HG03175 (cell line): ENCODE data around the gene CUBN.

Experiments used
- ATAC-seq: cut with Tn5 transposase; IDR thresholded peaks from one replicate; pipeline ENCODE4 v1.9.1; 2021; ENCODE audit warnings: mild to moderate bottlenecking, moderate library complexity; ENCODE audit not compliant: unreplicated experiment

The CUBN gene

GRCh38 chr10:16960551-16960950, 169.1 kb downstream of the CUBN start:
- no peak for ATAC-seq

GRCh38 chr10:16957038-16957437, 172.6 kb downstream of the CUBN start:
- no peak for ATAC-seq

- no peak for ATAC-seq
Observed at GRCh38 chr10:16954280-16955030, 175.2 kb downstream of the CUBN start.

GRCh38 chr10:16953270-16953669, 176.3 kb downstream of the CUBN start:
- no peak for ATAC-seq

GRCh38 chr10:16952610-16953009, 177.0 kb downstream of the CUBN start:
- ATAC-seq, result no peak

GRCh38 chr10:16952080-16952479, 177.5 kb downstream of the CUBN start:
- ATAC-seq, result no peak

- no peak for ATAC-seq
Observed at GRCh38 chr10:16950656-16951601, 178.7 kb downstream of the CUBN start.

GRCh38 chr10:16949816-16950215, 179.8 kb downstream of the CUBN start:
- no peak for ATAC-seq

- no peak for ATAC-seq
Observed at GRCh38 chr10:16948361-16948760, 181.2 kb downstream of the CUBN start.

- ATAC-seq, result no peak
Observed at GRCh38 chr10:16947069-16947468, 182.5 kb downstream of the CUBN start.

GRCh38 chr10:16945593-16945992, 184.0 kb downstream of the CUBN start:
- no peak for ATAC-seq

- no peak for ATAC-seq
Observed at GRCh38 chr10:16944986-16945385, 184.6 kb downstream of the CUBN start.

- ATAC-seq, result no peak
Observed at GRCh38 chr10:16944402-16944801, 185.2 kb downstream of the CUBN start.

- no peak for ATAC-seq
Observed at GRCh38 chr10:16943295-16944285, 186.0 kb downstream of the CUBN start.

- ATAC-seq, result no peak
Observed at GRCh38 chr10:16942381-16943078, 187.1 kb downstream of the CUBN start.

- no peak for ATAC-seq
Observed at GRCh38 chr10:16941870-16942269, 187.7 kb downstream of the CUBN start.

- ATAC-seq, result no peak
Observed at GRCh38 chr10:16941067-16941466, 188.5 kb downstream of the CUBN start.

GRCh38 chr10:16938952-16939351, 190.7 kb downstream of the CUBN start:
- ATAC-seq, result no peak

GRCh38 chr10:16934461-16934860, 195.2 kb downstream of the CUBN start:
- ATAC-seq, result no peak

GRCh38 chr10:16933783-16934182, 195.8 kb downstream of the CUBN start:
- no peak for ATAC-seq
